Fibroblast of skin of left quadriceps (primary cell): Measurements from ENCODE around the gene OXSR1.
A peak's percentile ranks its signal among the peaks of the same experiment; 100 is the strongest.
"Not testable (repeated sequence)": the region's sequence is repeated elsewhere in the genome, so short reads cannot be mapped to it uniquely, and the experiment has no call there.

Experiments used
- DNase-seq, 2 experiments: peaks; one replicate each; pipeline ENCODE4 v3.0.0-alpha.2; 2013; ENCODE audit warnings: low read depth in 2 of 2

Gene OXSR1

DNA sequence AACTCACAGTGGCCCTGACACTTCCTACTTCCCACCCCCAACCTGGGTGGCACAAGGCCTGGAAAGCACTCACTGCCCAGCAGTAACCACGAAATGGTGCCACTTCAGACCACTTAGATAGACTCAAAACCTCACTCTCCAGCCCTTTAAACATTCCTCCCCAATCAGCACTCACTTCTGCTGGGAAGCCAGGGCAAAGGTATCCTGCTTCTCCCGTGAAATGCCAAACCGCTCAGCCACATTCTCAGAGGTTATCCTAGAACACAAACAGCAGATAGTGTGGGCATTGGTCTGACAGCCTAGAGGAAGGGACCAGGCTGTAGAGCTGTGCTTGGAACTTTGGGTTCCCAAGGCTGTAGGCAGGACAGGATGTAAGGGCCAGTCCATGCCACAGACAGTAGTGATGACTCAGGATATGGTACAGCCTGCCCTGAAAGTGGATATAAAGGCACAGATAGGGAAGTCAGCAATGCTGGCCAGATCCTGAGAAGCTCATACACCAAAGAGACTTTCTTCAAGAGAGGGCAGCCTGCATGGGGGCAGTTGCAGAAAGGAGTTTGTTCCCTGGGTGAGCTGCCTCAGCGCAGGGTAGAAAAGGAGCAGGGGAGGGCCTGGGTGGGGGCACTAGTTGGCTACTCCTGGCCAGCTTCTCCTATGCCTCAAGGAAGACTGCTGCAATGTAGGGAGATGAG lies 37.6 kb upstream of the OXSR1 start:
- no peak for DNase-seq

DNA sequence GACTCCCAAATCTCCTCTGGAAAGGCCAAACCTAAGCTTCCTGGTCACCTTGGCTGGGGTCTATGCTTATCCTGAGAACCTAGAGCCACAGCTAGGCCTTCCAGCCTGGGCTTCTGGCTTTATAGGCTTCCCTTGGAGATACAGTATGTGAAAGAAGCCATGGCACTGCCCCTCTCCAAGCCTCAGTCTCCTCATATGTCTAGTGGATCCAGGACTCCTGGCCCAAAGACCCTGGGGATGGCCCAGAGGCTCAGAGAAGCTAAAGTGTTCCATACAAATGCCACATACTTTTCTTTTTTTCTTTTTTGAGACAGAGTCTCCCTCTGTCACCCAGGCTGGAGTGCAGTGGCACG lies 37.1 kb upstream of the OXSR1 start:
- no peak for DNase-seq

DNA sequence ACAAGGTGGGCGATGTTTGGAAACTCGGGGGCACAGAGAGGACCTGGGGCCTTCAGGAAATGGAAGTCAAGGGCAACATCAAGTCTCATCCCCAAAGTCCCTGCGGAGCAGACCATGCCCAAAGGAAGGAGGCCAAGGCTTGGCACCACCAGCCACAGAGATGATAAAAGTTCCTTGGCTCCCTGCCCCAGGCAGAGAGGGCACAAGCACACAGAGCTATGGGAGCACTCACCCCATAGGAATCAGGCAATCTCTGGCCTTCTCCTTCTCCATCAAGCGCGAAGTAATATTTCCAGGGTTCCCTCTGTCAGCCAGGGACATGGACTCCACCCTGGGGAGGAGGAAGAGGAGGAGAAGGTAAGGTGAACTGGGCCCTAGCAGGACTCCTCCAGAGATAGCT lies 36.3 kb upstream of the OXSR1 start:
- no peak for DNase-seq

DNA sequence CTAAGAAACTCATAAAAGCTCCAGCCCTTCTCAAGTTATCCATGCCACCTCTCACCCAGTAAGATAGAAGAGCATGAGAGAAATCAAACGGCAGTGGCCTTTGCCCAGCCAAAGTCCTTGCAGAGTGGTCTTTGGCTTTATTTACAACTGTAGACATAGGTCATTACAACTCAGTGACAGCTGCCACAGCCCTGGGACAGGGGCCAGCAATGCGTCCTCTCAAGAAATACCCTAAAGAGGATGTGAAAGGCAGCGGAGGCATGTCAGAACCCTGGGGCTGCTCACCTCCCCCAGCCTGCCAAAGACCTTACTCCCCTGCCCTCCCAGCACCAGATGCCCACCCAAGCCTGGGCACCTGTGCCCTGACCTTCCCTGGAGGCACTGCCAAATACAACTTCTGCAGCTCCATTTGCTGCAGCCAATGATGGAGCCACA lies 34.7 kb upstream of the OXSR1 start:
- no peak for DNase-seq

DNA sequence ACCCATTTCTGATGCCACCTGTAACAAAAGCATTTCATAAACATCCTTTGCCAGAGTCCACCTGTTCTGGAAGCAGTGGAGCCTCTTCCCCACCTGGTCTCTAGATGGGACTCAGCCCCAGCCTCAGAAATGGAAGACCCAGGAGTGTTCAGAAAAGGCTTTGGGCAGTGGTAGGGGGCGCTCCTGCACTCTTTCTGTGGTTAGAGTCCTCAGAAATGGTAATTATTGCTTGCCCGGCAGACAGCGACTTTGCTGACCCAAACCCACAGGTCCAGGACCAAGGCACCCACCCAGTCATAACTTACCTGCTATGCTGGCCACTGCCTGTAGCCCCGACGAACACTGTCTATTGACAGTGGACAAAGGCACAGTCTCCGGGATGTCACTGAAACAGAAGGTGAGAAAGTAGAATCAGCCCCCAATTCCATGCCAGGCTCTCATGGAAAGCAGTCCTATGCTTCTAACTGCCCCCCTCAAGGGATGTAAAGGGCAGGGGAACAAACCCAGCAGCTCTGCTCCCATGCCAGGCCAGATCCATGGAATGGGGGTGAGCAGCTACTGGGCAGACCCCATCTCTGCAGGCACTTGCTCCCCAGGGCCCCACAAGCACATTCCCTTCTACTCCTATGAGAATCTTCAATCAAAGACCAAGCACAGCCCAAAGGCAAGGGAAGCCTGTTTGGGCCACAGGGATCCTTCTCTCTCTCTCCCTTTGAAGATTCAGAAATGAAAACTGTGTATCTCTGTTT lies 33.5 kb upstream of the OXSR1 start:
- no peak for DNase-seq

DNA sequence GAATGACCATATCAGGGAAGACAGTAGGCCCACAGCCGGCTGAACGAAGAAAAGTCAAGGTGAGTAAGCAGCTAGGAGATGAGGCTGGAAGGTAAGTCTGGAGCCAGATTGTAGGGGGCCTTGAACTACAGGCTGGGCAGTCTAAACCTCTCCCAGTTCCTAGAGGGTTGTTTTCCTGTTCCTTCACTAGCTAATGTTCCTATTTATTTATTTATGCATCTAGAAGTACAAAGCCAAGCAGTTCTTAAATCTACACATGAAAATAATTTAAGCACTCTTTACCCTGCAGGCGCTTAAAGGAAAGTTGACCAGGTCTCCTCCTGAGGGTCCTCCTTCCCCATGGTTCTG lies 32.2 kb upstream of the OXSR1 start:
- no peak for DNase-seq

DNA sequence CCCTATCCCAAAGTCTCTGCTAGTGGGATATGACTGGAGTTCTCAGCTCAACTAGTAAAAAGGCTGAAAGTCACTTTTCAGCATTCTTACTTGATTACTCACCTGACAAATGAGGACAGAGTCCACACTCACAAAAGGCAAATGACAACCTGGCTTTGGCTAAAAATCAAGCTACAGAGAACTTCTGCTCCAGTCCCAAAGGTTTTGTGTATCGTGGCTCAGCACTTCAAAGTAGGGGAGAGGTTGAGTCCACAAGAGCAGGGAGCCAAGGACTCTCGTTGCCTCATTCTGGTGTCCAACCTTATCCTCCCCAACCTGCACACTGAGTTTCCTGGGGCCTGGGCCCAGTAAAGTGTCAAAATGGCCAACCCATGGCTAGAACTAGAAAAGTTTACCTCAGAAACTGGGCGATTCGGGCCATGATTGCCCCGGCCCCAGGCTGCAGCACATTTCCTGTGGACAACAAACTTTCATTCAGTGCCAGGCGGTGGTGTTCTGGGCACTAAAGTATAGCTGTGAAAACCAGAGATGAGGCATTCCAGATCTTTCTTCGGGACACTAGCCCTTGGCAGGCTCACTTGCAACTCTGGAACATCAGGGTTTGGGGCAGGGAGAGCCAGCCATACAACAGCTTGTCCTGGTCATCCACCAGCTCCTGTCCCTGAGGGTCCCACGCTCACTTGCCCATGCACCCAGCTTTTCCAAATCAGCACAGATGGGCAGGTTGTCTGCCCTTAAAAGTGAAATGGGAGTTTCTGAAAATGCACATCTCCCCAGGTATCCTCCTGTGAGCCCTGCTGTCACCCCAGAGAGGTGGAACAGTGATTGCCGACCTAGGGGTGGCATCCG lies 31.6 kb upstream of the OXSR1 start:
- DNase-seq: no peak

DNA sequence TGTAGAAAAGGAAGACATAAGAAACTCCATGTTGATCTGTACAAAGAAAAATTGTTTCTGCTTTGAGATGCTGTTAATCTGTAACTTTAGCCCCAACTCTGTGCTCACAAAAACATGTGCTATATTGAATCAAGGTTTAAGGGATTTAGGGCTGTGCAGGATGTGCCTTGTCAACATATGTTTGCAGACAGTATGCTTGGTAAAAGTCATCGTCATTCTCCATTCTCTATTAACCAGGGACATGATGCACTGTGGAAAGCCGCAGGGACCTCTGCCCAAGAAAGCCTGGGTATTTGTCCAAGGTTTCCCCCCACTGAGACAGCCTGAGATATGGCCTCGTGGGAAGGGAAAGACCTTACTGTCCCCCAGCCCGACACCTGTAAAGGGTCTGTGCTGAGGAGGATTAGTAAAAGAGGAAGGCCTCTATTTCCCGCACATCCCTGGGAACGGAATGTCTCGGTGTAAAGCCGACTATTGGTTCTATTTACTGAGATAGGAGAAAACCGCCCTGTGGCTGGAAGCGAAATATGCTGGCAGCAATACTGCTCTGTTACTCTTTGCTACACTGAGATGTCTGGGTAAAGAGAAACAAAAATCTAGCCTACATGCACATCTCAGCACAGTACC lies 30.7 kb upstream of the OXSR1 start:
- not testable (repeated sequence) for DNase-seq

DNA sequence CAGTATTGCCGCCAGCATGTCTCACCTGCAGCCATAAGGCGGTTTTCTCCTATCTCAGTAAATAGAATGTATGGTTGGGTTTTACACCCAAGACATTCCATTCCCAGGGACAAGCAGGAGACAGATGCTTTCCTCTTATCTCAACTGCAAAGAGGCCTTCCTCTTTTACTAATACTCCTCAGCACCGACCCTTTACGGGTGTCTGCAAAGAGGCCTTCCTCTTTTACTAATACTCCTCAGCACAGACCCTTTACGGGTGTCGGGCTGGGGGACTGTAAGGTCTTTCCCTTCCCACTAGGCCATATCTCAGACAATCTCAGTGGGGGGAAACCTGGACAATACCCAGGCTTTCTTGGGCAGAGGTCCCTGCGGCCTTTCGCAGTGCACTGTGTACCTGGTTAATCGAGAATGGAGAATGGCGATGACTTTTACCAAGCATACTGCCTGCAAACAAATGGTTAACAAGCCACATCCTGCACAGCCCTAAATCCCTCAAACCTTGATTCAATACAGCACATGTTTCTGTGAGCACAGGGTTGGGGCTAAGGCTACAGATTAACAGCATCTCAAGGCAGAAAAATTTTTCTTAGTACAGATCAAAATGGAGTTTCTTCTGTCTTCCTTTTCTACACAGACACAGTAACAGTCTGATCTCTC lies 29.6 kb upstream of the OXSR1 start:
- not testable (repeated sequence) for DNase-seq

DNA sequence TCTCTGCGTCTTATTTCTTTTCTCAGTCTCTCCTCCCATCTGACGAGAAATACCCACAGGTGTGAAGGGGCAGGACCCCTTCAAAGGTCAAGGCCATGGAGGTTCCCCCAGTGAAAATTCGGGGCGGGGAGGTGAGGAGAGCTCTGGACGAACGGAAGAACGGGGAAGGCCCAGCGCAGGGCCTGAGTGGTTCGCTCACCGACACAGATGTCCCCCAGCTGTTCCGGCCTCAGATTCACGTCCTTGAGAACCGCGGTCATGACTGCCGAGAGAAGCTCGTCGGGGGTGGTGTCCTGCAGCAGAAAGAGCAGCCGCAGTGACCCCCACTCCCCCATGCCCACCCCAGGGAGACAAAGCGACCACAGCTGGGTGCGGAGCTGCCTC lies 29.0 kb upstream of the OXSR1 start:
- DNase-seq: no peak

DNA sequence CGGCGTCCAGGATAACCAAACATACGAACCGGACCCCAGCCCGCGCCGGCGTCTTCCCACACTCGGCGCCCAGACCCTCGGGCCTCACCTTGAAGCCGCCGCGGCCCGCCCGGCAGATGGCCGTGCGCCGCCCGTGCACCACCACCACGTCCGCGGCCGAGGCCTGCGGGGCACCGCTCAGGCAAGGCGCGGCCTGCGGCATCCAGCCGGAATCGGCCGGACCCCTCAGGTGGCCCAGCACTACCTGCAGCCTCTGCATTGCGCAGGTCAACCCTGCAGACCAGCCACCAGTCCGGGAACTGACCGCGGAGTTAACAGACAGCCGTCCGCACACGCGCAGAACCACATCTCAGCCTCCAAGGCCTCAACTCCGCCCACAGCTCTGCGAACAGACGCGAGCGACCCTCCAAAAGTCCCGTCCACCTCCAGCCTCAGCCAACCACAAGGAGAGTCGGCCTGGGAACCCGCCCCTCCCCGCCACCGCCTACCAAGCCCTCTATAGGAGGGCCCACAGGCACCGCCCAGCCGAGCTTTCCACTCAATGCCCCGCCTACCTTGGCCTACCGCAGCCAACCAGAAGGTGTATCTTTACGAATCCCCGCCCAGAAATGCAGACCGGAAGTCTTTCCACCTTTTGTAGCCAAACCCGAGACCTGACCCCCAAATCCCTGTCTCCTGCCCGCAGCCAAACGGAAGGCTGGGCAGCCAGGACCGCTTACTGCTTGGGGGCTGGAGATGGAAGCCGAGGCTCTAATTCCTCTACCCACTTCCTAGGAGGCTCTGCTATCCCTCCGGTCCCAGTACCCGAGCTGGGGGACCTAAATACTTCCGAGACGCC lies 28.3 kb upstream of the OXSR1 start, which contains the start of gene ACAA1:
Gene ACAA1 (minus strand): TSS at position 351 of the 838 bp plus-strand sequence. CDS start 92 bp downstream, at position 259.
- DNase-seq: peak; percentile 96

DNA sequence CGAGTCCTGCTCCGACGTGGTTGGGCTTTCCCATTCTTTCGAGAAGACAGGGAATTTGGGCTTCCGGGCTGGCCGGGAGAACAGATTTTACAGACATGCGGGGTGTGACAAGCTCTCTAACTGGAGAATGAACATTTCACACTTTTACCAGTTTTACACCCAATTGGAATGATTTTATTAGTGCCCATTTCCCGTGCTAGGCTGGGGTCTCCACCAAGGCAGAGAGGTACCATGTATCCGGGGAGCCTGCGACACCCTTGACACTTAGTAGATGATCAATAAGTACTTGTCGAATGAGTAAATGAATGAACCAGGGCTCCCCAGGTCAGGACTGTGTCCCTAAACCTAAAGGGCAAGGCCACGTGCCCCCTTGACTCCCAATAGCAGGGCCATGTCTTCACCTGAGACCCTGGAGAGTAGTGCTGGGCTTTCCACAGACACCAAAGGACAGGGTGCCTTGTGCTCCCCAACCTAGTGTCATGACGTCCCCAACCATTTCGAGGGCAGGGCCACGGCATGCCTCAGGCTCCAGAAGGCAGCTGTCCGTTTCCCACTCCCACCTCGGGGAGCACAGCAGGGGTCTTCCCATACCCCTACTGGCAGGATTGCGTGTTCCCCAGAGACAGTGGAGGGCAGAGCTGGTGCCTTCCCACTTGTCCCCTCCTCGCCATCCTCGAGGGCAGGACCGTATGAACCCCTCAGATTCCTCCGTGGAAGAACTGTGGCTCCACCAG lies 27.6 kb upstream of the OXSR1 start:
- DNase-seq: no peak

DNA sequence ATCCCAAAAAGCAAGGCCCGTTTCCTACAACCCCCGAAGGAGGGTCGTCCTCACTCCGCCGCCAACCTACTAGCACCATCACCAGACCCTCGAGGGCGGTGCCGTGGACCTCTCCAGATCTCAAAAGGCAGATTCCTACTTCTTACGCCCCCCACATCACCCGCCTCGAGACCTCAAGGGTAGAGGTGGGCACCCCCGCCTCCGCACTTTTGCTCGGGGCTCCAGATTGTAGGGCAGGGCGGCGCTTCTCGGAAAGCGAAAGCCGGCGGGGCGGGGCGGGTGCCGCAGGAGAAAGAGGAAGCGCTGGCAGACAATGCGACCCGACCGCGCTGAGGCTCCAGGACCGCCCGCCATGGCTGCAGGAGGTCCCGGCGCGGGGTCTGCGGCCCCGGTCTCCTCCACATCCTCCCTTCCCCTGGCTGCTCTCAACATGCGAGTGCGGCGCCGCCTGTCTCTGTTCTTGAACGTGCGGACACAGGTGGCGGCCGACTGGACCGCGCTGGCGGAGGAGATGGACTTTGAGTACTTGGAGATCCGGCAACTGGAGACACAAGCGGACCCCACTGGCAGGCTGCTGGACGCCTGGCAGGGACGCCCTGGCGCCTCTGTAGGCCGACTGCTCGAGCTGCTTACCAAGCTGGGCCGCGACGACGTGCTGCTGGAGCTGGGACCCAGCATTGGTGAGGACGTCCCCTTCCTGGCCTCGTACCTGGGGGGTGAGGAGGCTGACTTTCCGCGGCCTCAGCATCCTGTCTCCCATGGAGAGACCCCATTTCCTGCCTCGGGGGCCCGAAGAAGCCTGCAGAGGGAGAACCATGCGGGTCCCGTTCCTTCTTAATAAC lies 26.8 kb upstream of the OXSR1 start, which contains the start of gene MYD88:
Gene MYD88 (plus strand): TSS at position 313 of the 842 bp plus-strand sequence. CDS start 40 bp downstream, at position 353.
- no peak for DNase-seq

DNA sequence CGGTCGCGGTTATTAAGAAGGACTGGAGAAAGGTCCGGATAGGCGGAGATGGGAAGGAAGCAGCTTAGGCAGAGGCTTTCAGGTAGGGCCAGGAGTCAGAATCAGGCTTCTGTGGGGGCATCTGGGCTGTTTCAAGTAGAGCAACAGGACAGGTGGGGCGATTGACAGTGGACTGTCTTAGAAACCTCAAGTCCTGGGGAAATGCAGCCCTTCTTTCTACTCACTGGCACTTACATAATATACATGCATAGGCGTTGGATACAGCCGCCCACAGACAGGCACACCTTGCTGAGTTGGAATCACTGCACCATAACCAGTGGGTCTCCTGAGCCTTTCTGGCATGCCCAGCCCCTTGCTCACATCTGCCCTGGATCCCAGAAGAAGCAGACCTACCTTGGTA lies 26.1 kb upstream of the OXSR1 start:
- no peak for DNase-seq

DNA sequence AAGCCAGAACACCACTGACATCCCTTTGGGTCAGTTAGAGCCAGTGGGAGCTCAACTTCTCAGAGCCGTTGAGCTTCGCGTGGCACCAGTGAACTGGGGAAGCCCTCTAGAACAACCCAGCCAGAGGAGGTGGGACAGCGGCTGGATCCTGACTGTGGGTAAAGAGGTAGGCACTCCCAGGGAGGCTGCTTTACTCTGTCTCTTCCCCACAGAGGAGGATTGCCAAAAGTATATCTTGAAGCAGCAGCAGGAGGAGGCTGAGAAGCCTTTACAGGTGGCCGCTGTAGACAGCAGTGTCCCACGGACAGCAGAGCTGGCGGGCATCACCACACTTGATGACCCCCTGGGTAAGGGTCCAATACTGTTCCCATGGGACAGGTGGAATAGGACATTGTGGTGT lies 25.7 kb upstream of the OXSR1 start:
- DNase-seq: no peak

DNA sequence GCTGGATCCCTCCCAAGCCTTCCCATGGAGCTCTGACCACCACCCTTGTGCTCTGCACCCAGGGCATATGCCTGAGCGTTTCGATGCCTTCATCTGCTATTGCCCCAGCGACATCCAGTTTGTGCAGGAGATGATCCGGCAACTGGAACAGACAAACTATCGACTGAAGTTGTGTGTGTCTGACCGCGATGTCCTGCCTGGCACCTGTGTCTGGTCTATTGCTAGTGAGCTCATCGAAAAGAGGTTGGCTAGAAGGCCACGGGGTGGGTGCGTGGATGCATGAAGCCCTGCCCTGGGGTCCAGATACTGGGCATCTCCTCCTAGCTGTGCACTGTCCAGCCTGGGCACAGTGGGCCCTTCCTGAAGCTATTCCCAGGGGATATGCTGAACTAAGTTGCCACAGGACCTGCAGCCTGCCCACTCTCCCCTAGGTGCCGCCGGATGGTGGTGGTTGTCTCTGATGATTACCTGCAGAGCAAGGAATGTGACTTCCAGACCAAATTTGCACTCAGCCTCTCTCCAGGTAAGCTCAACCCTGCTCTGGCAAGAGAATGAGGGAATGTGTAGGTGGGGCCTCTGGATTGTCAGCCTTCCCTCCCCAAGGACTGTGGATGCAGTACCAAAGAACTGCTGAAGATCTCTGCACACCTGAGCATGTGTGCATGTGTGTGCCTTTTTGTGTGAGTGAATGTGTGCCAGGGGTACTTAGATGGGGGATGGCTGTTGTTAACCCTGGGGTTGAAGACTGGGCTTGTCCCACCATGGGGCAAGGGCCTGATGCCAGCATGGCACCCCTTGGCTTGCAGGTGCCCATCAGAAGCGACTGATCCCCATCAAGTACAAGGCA lies 24.8 kb upstream of the OXSR1 start:
- no peak for DNase-seq

DNA sequence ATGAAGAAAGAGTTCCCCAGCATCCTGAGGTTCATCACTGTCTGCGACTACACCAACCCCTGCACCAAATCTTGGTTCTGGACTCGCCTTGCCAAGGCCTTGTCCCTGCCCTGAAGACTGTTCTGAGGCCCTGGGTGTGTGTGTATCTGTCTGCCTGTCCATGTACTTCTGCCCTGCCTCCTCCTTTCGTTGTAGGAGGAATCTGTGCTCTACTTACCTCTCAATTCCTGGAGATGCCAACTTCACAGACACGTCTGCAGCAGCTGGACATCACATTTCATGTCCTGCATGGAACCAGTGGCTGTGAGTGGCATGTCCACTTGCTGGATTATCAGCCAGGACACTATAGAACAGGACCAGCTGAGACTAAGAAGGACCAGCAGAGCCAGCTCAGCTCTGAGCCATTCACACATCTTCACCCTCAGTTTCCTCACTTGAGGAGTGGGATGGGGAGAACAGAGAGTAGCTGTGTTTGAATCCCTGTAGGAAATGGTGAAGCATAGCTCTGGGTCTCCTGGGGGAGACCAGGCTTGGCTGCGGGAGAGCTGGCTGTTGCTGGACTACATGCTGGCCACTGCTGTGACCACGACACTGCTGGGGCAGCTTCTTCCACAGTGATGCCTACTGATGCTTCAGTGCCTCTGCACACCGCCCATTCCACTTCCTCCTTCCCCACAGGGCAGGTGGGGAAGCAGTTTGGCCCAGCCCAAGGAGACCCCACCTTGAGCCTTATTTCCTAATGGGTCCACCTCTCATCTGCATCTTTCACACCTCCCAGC lies 24.0 kb upstream of the OXSR1 start:
- DNase-seq: no peak
